Uterus (tissue), 2 donors: ENCODE data around the gene SCCPDH.

ENCODE experiments used
- POLR2A ChIP-seq, 2 donors: fragments of 450-650 bp; IDR thresholded peaks; one replicate each; pipeline ENCODE4 v1.6.1; 2016; ENCODE audit warnings: antibody characterized with exemption in 2 of 2, mild to moderate bottlenecking in 1 of 2, moderate library complexity in 1 of 2
- TF ChIP-seq, protein P1 (sequence below), 4 experiments: fragments of 200-600 bp in 2 of 4; fragments of 450-650 bp in 2 of 4; sonication (generic) in 2 of 4; IDR thresholded peaks; one replicate each; pipeline ENCODE4 v1.5.1; 2016 to 2019; ENCODE audit warnings: antibody characterized with exemption in 4 of 4, mild to moderate bottlenecking in 2 of 4, moderate library complexity in 1 of 4

DNA sequence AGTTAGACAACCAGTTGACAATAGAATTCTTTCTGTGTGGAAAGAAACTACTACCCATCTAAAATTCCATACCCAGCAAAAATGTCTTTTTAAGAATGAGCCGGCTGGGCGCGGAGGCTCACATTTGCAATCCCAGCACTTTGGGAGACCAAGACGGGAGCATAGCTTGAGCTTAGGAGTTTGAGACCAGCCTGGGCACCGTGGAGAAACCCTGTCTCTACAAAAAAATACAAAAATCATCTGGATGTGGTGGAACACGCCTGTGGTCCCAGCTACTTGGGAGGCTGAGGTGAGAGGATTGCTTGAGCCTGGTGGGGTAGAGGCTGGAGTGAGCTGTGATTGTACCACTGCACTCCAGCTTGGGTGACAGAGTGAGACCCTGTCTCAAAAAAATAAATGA lies 79.2 kb downstream of the SCCPDH start:
- TF ChIP-seq, protein P1, sequence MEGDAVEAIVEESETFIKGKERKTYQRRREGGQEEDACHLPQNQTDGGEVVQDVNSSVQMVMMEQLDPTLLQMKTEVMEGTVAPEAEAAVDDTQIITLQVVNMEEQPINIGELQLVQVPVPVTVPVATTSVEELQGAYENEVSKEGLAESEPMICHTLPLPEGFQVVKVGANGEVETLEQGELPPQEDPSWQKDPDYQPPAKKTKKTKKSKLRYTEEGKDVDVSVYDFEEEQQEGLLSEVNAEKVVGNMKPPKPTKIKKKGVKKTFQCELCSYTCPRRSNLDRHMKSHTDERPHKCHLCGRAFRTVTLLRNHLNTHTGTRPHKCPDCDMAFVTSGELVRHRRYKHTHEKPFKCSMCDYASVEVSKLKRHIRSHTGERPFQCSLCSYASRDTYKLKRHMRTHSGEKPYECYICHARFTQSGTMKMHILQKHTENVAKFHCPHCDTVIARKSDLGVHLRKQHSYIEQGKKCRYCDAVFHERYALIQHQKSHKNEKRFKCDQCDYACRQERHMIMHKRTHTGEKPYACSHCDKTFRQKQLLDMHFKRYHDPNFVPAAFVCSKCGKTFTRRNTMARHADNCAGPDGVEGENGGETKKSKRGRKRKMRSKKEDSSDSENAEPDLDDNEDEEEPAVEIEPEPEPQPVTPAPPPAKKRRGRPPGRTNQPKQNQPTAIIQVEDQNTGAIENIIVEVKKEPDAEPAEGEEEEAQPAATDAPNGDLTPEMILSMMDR (IDR thresholded peaks at IDR 0.05), result no peak
- no peak for TF ChIP-seq POLR2A (IDR thresholded peaks at IDR 0.05)
